Neural cell (in vitro differentiated cells): ENCODE measurements around the gene QSOX1. TPM values are rescaled to one million over a fixed set of nuclear protein-coding genes. Genes with fewer than 3 reads are reported as not detected.

Experiments
- H2AFZ ChIP-seq: fragments of 200-600, 300-800 bp; sonication (generic), shearing (Covaris generic); 2 replicates; pipeline ENCODE4 v1.6.0; 2014; ENCODE audit warnings: low read depth, mild to moderate bottlenecking, antibody characterized with exemption, low read length, moderate library complexity
- H3F3A ChIP-seq: fragments of 200-600 bp; shearing (Covaris generic); 2 replicates; pipeline ENCODE4 v1.6.1; 2016; ENCODE audit warnings: mild to moderate bottlenecking, moderate library complexity, mixed read lengths, antibody characterized with exemption, low read length; ENCODE audit not compliant: insufficient read depth, poor library complexity, severe bottlenecking
- H3K27ac ChIP-seq: fragments of 200-600, 300-800 bp; sonication (generic), shearing (Covaris generic); 2 replicates; pipeline ENCODE4 v1.5.1; 2014; ENCODE audit warnings: mild to moderate bottlenecking, low read length, moderate library complexity
- H3K27me3 ChIP-seq: fragments of 300-800, 200-600 bp; sonication (generic), shearing (Covaris generic); 2 replicates; pipeline ENCODE4 v1.6.0; 2014; ENCODE audit warnings: mild to moderate bottlenecking, low read depth, low read length, moderate library complexity; ENCODE audit not compliant: insufficient read depth
- H3K36me3 ChIP-seq: fragments of 300-800, 200-600 bp; sonication (generic), shearing (Covaris generic); 2 replicates; pipeline ENCODE4 v1.5.1; 2014; ENCODE audit warnings: mild to moderate bottlenecking, antibody characterized with exemption, low read length, moderate library complexity; ENCODE audit not compliant: insufficient read depth
- H3K4me2 ChIP-seq: fragments of 300-800, 200-600 bp; sonication (generic), shearing (Covaris generic); 2 replicates; pipeline ENCODE4 v1.6.0; 2014; ENCODE audit warnings: mild to moderate bottlenecking, low read length
- H3K4me3 ChIP-seq: fragments of 300-800, 200-600 bp; sonication (generic), shearing (Covaris generic); 2 replicates; pipeline ENCODE4 v1.5.1; 2014; ENCODE audit warnings: mild to moderate bottlenecking, low read length, moderate library complexity
- H3K79me2 ChIP-seq: fragments of 200-600 bp; shearing (Covaris generic); replicated peaks from 2 replicates; pipeline ENCODE4 v1.6.0; 2014; ENCODE audit warnings: mild to moderate bottlenecking, low read length, moderate library complexity; ENCODE audit not compliant: insufficient read depth
- H3K9ac ChIP-seq: fragments of 300-800, 200-600 bp; sonication (generic), shearing (Covaris generic); 2 replicates; pipeline ENCODE4 v1.6.1; 2016; ENCODE audit warnings: mild to moderate bottlenecking, low read length, mixed read lengths
- H3K9me2 ChIP-seq: fragments of 200-600 bp; shearing (Covaris generic); 2 replicates; pipeline ENCODE4 v1.6.1; 2016; ENCODE audit warnings: mild to moderate bottlenecking, low read length, mixed read lengths; ENCODE audit not compliant: insufficient read depth
- H3K9me3 ChIP-seq: fragments of 200-600, 300-800 bp; sonication (generic), shearing (Covaris generic); 2 replicates; pipeline ENCODE4 v1.6.1; 2016; ENCODE audit warnings: mild to moderate bottlenecking, mixed run types, low read length, moderate library complexity, mixed read lengths
- H4K20me1 ChIP-seq: fragments of 200-600 bp; shearing (Covaris generic); 2 replicates; pipeline ENCODE4 v1.6.1; 2016; ENCODE audit warnings: mild to moderate bottlenecking, mixed run types; ENCODE audit not compliant: insufficient read depth
- EP300 ChIP-seq: fragments of 450-650 bp; conservative IDR thresholded peaks from 2 replicates; pipeline ENCODE4 v1.6.1; 2014; ENCODE audit warnings: antibody characterized with exemption, mild to moderate bottlenecking, moderate library complexity; ENCODE audit not compliant: poor library complexity, severe bottlenecking
- EZH2 ChIP-seq: fragments of 200-600, 300-800 bp; shearing (Covaris generic), sonication (generic); IDR thresholded peaks from 2 replicates; pipeline ENCODE4 v1.6.1; 2014; ENCODE audit warnings: antibody characterized with exemption, low read length, borderline replicate concordance, mild to moderate bottlenecking; ENCODE audit not compliant: insufficient read depth, poor library complexity, severe bottlenecking
- MXI1 ChIP-seq: fragments of 450-650 bp; conservative IDR thresholded peaks from 2 replicates; pipeline ENCODE4 v1.6.1; 2014; ENCODE audit warnings: antibody characterized with exemption, mild to moderate bottlenecking; ENCODE audit not compliant: poor library complexity, severe bottlenecking
- POLR2AphosphoS5 ChIP-seq: IDR thresholded peaks from 2 replicates; pipeline ENCODE4 v1.6.1; 2012
- RAD21 ChIP-seq: fragments of 450-650 bp; conservative IDR thresholded peaks from 2 replicates; pipeline ENCODE4 v1.6.1; 2014; ENCODE audit warnings: antibody characterized with exemption, mild to moderate bottlenecking, moderate library complexity
- SMC3 ChIP-seq: fragments of 450-650 bp; conservative IDR thresholded peaks from 2 replicates; pipeline ENCODE4 v1.6.1; 2014; ENCODE audit warnings: antibody characterized with exemption, mild to moderate bottlenecking, moderate library complexity; ENCODE audit not compliant: poor library complexity
- TAF1 ChIP-seq: IDR thresholded peaks from 2 replicates; pipeline ENCODE4 v1.6.1; 2012; ENCODE audit warnings: low read depth
- polyA plus RNA-seq: library from polyadenylated mRNA; depleted of rRNA; stranded (reverse); fragments of >200 nt; gene quantifications from 2 replicates; pipeline ENCODE4 v1.2.3, GENCODE V29; 2014
- TF ChIP-seq, protein P1 (sequence below): fragments of 450-650 bp; IDR thresholded peaks from 2 replicates; pipeline ENCODE4 v1.5.1; 2014; ENCODE audit warnings: antibody characterized with exemption, mild to moderate bottlenecking, moderate library complexity; ENCODE audit not compliant: poor library complexity, severe bottlenecking
- TF ChIP-seq, protein P2 (sequence below): IDR thresholded peaks from 2 replicates; pipeline ENCODE4 v1.6.1; 2012; ENCODE audit warnings: borderline replicate concordance

Gene QSOX1
- polyA plus RNA-seq, 1 donor from 2014 or later = 49.8 TPM

GRCh38 chr1:180195401-180195800 is 40.7 kb downstream of the QSOX1 start:
- no peaks in the 10 kb centered on the region for H3K27me3 ChIP-seq
- no peak overlapping the region for H3K9ac ChIP-seq
- H3F3A ChIP-seq = no peaks in the 10 kb centered on the region
- H3K4me3 ChIP-seq = no peak overlapping the region
- no peaks in the 10 kb centered on the region for H3K36me3 ChIP-seq
- H3K4me2 ChIP-seq = no peak overlapping the region
- H3K9me3 ChIP-seq = no peaks in the 10 kb centered on the region
- H3K9me2 ChIP-seq = no peaks in the 10 kb centered on the region
- no peaks in the 10 kb centered on the region for H4K20me1 ChIP-seq
- TF ChIP-seq, protein P1, sequence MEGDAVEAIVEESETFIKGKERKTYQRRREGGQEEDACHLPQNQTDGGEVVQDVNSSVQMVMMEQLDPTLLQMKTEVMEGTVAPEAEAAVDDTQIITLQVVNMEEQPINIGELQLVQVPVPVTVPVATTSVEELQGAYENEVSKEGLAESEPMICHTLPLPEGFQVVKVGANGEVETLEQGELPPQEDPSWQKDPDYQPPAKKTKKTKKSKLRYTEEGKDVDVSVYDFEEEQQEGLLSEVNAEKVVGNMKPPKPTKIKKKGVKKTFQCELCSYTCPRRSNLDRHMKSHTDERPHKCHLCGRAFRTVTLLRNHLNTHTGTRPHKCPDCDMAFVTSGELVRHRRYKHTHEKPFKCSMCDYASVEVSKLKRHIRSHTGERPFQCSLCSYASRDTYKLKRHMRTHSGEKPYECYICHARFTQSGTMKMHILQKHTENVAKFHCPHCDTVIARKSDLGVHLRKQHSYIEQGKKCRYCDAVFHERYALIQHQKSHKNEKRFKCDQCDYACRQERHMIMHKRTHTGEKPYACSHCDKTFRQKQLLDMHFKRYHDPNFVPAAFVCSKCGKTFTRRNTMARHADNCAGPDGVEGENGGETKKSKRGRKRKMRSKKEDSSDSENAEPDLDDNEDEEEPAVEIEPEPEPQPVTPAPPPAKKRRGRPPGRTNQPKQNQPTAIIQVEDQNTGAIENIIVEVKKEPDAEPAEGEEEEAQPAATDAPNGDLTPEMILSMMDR = no peak
- TF ChIP-seq RAD21 = no peak
- no peak for TF ChIP-seq MXI1
- no peak overlapping the region for H2AFZ ChIP-seq
- H3K79me2 ChIP-seq = no peaks in the 10 kb centered on the region
- no peak overlapping the region for H3K27ac ChIP-seq

DNA sequence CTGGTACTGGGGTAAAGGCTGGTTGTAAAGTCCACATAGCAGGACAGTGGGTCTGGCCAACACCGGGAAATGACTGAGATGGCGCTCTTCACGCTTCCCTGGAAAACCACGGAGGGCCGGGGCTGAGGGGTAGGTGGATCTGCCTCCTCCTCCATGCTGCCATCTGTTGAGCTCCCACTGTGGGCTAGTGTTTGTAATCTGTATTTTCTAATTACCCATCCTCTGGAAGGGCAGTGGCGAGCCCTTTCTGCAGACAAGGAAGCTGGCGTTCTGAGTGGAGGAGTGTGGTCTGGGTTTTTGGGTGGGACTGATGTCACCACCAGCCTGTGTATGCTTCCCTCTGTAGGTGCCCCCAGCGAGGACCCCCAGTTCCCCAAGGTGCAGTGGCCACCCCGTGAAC is 41.2 kb downstream of the QSOX1 start:
- Histone ChIP-seq H3K79me2 (no peaks in the 10 kb centered on the region), H3F3A (no peaks in the 10 kb centered on the region), H3K27ac (no peak overlapping the region), H3K9ac (no peak overlapping the region), H4K20me1 (no peaks in the 10 kb centered on the region), H3K9me3 (no peaks in the 10 kb centered on the region), H2AFZ (no peak overlapping the region), H3K9me2 (no peaks in the 10 kb centered on the region), H3K36me3 (no peaks in the 10 kb centered on the region), H3K27me3 (no peaks in the 10 kb centered on the region), H3K4me3 (no peak overlapping the region), H3K4me2 (no peak overlapping the region)
- no peak for TF ChIP-seq POLR2AphosphoS5
- no peak for TF ChIP-seq TAF1
- no peak for TF ChIP-seq EP300
- TF ChIP-seq, protein P2, sequence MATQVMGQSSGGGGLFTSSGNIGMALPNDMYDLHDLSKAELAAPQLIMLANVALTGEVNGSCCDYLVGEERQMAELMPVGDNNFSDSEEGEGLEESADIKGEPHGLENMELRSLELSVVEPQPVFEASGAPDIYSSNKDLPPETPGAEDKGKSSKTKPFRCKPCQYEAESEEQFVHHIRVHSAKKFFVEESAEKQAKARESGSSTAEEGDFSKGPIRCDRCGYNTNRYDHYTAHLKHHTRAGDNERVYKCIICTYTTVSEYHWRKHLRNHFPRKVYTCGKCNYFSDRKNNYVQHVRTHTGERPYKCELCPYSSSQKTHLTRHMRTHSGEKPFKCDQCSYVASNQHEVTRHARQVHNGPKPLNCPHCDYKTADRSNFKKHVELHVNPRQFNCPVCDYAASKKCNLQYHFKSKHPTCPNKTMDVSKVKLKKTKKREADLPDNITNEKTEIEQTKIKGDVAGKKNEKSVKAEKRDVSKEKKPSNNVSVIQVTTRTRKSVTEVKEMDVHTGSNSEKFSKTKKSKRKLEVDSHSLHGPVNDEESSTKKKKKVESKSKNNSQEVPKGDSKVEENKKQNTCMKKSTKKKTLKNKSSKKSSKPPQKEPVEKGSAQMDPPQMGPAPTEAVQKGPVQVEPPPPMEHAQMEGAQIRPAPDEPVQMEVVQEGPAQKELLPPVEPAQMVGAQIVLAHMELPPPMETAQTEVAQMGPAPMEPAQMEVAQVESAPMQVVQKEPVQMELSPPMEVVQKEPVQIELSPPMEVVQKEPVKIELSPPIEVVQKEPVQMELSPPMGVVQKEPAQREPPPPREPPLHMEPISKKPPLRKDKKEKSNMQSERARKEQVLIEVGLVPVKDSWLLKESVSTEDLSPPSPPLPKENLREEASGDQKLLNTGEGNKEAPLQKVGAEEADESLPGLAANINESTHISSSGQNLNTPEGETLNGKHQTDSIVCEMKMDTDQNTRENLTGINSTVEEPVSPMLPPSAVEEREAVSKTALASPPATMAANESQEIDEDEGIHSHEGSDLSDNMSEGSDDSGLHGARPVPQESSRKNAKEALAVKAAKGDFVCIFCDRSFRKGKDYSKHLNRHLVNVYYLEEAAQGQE = no peak
- TF ChIP-seq, protein P1 = no peak
- no peak for TF ChIP-seq RAD21
- TF ChIP-seq SMC3 = no peak
- TF ChIP-seq EZH2 = no peak
- TF ChIP-seq MXI1 = no peak
